RKO (cell line): ENCODE data around the gene ADPGK.
"Not testable (repeated sequence)": the region's sequence is repeated elsewhere in the genome, so short reads cannot be mapped to it uniquely, and the experiment has no call there.

ENCODE experiments used
- DNase-seq: peaks from one replicate; pipeline ENCODE4 v3.0.0-alpha.2; 2016; ENCODE audit warnings: low spot score

ADPGK gene

DNA sequence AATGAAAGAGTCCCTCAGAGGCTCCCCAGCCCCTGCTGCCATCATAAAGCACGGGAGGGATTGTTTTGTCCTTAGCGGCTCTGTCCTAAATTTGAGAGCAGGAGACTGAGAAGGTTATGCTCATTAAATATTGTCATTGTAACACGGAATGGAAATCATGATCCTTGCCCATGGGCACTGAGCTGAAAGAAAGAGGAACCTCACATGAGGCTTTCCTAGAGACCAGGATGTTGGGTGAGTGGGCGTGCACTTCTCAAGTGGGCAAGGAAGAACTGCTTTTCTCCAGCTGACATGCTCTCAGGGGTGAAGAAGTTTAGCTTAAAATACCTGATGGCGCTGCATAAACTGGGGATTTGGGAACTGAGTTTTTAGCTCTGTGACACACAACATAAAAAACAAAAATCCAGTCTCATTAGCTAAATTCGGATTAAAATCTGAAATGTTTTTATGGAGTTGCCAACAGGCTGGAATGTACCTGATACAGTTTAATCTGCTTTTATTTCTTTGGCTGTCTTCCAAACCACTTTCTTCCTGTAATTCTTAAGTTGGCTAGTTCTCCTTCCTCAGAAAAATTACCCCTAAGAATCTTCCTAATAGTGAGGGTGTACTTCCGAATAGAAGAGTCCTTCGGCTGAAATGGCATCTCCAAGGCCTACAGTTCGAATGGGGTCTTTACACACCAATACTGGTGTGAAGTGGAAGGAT is 31.7 kb downstream of the ADPGK start:
- no peak for DNase-seq

DNA sequence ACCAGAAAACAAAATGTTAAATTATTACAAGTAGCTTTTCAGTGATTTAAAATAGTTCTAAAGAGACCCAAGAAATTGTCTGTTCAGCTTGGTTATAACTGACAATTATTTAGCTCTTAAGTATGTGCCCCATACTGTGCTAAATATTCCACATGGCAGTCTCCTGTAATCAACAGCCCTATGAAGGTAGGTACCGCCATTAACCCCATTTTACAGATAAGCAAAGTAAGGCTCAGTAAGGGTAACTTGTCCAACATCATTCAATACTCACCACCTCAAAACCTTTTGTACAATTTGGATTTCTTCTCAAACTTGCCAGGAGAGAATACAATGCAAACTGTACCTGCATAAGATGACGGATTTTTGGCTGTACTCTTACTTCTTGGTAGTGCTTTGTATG is 33.9 kb downstream of the ADPGK start:
- DNase-seq, result no peak

DNA sequence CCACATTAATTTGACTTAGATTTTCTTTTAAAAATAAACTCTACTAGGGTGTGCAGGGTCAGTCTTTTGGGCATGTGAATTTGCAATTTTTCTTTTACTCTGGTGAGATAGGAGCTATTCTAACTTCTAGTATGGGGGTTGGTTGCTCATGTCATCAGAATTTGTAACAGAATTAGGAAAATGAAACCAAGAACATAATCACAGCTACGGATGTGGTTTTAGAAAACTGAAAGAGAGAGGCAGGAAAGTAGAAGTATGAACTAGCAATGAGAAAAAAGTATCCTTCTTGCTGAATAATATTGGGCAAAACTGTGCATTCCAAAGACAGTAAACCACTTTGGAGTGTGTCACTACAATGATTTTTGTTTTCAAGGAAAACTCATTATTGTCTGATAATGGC is 43.3 kb downstream of the ADPGK start:
- no peak for DNase-seq

DNA sequence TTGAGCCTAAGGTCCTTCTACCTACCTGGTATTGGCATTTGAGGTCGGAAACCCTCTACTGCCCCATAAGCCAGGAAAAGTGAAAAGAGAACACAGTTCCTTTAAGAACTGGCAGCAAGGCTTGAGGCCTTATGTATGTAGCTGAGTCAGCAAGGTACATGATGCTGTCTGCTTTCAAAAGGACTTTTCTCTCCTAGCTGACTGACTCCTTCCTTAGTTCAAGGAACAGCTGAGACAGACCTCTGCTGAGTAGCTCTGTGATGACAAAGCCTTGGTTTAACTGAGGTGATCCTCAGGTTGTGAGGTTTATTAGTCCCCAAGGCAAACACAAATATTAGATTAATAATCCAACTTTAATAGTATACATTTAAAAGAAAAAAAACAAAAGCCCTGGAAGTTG is 45.8 kb downstream of the ADPGK start:
- no peak for DNase-seq

DNA sequence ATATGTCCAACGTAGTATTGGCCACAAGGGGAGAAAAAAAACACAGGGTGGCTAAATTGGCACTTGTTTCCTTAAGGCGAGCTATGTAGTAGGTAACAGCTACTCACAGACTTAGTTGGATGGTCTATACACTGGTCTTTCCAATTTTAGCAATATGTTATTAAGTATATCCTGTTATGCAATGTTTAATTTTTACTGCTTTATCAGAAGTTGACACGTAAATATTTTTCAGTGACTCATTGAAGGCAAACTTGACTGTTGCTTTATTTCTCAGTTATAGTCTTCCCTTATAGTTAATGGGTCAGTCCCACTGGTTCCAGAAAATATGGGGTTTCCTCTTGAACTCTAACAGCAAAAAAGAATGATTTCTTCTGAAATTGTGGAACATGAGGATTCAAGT is 46.5 kb downstream of the ADPGK start:
- no peak for DNase-seq

DNA sequence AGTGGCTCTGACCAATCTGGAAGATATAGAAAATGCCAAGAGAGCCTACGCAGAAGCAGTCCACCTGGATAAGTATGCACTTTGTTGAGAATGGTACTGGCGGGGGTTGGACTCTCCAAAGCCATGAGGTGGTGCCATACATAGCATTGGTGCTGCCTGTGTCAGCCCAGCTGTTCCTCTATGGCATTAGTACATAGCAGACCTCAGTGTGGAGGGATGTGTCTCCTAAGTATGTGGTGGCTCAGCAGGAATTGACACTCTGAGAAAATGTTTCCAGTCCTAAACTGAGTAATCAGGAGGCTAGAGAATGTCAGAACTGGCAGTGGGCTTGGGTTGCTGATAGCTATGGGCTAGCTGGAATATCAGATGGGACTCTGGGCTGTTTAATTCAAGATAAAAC is 48.4 kb downstream of the ADPGK start:
- DNase-seq, result no peak

DNA sequence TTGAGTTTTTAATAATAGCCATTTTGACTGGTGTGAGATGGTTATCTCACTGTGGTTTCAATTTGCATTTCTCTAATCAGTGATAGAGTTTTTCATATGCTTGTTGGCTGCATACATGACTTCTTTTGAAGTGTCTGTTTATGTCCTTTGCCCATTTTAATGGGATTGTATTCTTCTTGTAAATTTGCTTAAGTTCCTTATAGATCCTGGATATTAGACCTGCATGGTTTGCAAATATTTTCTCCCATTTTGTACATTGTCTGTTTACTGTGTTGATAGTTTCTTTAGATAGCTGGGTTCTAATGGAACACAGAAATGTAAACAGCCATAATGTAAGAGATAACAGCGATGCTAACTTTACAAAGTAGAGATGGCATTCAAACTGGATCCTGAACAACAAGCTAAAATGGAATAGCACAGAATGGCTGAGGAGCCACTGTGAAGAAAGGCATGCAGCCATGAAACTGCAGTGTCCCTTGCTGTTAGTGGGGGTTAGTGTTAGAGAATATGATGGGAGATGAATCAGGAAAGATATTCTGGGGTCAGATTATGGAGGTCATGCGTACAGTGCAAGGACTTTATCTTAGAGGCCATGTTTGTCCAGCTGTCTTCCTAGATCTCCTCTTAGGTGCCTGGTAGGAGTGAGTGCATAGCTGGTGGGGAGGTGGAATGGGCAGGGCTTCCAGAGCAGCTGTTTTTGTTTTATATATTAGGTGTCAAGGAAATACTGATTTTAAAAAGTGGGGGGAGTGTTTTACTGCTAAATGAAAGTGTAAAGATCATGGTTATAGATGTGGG is 49.4 kb downstream of the ADPGK start:
- no peak for DNase-seq

DNA sequence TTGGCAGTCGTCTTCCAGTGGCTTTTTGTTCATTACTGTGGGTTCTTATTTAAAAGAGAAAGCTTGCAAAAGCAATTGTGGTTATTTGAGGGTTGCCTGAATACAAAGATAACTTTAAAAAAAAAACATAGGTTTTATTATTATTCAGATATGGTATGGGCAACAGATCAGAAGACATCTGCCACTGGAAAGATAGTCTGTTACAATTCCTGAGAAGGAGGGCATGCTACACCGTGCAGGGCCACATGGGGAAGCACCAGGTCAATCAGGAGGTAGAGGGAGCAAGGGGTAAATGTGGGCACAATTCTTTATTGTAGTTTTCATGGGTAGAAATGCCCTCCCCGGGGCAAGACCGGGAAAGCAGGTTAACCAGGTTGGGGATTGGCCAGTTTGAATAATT is 51.0 kb downstream of the ADPGK start:
- no peak for DNase-seq

DNA sequence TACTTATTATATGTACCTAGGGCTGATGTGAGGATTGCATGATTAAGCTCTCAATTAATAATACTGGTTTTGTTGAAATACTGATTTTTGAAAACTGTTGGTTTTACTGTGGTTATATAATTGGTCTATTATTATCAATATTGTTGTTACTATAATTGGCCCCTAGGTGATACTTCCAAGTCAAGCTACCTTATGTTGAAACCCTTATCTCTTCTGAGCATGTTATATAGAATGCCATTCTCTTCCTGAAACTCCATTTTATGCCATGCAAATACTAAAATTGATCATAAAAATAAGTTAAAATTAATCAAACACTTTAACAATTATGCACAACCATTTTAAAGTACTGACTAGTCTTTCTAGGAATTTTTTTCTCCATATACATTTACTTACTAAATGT is 51.5 kb downstream of the ADPGK start:
- DNase-seq, result no peak

DNA sequence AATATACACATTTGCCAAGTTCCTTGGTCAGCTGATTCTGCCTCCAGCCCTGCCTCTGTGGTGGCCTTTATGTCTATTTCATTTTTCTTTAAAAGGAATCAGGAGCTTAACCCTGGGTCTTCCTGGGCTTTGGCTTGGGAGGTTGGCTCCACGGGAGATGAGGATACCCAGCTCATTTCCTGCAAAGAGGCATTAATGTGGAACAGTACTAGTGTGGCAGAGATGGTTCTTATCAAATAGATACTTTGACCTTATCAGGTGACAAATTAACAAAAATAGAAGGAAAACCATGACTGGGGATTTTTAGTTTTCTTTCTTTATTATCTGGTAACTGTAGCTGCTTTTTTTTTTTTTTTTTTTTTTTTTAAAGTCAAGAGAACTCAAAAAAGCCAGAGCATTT is 54.7 kb downstream of the ADPGK start:
- no peak for DNase-seq

DNA sequence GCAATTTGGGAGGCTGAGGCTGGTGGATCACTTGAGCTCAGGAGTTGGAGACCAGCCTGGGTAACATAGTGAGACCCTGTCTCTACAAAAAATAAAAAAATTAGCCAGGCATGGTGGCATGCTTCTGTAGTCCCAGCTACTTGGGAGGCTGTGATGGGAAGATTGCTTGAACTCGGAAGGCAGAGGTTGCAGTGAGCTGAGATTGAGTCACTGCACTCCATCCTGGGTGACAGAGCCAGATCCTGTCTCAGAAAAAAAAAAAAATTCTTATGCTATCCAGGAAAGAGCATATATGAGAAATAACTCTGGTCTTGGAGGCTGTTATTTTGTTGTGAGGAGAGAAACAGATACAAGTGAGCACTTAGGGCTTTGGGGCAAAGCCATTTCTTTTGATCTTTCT is 55.3 kb downstream of the ADPGK start:
- not testable (repeated sequence) for DNase-seq

DNA sequence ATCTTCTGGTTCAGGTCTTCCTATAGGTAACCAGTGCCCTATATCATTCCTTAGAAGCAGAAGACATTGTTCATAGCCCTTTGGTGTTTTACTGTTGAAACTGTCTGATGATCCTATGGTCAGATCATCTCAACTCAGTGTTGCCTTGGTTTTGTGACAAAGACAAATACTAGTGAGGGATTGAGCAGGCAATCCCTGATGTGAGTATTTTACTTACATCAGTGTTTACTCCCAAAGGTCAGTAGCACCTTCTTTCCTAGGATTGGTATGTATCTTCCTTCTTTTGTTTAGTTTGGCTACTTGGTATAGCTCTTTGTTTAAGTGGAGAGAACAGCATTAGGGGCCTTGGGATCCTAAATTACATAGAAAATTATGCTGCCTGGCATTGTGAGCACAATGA is 56.4 kb downstream of the ADPGK start:
- no peak for DNase-seq

DNA sequence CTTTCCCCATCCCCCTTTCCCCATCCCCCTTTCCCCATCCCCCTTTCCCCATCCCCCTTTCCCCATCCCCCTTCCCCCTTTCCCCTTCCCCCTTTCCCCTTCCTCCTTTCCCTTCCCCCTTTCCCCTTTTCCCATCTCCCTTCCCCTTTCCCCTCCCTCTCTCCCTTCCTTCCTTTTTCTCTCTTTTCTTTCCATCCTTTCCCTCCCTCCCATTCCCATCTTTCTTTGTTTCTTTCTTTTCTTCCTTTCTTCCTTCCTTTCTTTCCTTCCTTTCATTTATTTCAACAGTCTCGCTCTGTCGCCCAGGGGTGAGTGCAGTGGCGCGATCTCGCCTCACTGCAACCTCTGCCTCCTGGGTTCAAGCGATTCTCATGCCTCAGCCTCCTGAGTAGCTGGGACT is 57.7 kb downstream of the ADPGK start:
- not testable (repeated sequence) for DNase-seq

DNA sequence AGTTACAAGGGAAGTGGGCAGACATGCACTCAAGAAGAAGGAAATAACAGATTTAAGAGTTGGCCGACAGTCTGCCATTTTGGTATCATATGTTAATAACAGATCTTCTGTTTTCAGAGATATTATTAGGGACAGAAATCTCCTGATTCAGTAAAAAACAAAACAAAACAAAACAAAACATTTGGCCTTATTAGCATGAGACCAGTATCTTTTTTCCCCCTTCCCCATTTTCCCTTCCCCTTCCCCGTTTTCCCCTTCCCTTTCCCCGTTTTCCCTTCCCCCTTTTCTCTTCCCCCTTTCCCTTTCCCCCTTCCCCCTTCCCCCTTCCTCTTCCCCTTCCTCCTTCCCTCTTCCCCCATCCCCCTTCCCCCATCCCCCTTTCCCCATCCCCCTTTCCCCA is 58.1 kb downstream of the ADPGK start:
- no peak for DNase-seq

DNA sequence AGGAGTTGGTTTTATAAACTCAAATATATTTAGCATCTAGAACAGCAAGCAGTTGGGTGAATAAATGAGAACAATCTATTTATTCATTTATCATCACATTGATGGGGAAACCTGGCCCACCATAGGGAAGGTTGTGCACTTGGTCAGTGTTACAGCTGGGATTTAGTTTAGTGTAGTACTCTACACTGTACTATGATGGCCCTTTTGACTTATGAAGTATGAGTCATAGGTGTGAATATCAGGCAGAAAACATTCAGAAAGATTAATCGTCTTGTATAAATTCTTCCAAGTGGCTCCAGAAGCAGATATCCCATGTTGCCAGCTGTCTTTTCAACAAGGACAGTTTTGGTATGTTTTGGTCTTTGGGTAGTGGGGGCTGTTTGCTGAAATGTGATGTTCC is 59.5 kb downstream of the ADPGK start:
- DNase-seq, result peak; percentile 14

DNA sequence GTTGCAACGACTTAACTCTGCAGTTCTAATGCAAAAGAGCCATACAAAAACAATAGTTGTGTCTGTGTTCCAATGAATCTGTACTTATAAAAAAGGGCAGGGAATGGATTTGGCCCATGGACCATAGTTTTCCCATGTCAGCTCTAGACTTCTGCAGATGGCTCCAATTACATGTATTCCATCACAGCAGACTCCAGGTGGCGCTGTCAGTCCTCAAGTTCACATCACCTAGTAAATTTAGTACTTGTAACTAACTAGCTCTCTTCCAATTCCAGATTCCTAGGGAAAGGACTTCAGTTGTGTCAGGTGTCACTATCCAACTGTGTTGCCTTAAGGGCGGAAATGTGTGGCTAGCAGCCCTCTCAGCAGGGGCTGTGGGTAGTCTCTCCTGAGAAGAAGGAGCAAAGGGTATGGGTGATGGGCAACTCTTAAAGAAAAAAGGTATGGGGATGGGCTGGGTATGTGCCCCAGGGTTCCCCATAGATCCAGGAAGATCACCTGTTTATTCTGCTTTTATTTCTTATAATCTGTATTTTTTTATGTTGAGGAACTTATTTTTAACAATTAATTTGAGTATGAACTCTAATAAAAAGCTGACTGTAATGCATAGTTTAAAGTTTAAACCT is 61.4 kb downstream of the ADPGK start:
- peak; percentile 80 for DNase-seq

DNA sequence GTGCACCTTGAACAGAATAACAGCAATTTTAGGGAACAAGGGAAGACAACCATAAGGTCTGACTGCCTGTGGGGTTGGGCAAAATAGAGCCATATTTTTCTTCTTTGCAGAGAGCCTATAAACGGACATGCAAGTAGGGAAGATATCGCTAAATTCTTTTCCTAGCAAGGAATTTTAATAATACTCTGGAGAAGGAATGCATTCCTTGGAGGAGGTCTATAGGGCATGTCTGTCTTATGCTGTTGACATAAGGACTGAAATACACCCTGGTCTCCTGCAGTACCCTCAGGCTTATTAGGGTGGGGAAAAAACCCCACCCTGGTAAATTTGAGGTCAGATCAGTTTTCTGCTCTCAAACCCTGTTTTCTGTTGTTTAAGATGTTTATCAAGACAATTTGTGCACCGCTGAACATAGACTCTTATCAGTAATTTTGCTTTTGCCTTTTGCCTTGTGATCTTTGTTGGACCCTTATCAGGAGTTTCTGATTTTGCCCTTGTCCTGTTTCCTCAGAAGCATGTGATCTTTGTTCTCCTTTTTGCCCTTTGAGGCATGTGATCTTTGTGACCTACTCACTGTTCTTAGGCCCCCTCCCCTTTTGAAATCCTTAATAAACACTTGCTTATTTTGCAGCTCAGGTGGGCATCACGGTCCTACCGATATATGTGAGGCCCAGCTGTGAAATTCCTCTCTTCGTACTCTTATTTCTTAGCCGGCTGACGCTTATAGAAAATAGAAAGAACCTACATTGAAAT is 74.8 kb downstream of the ADPGK start:
- not testable (repeated sequence) for DNase-seq

DNA sequence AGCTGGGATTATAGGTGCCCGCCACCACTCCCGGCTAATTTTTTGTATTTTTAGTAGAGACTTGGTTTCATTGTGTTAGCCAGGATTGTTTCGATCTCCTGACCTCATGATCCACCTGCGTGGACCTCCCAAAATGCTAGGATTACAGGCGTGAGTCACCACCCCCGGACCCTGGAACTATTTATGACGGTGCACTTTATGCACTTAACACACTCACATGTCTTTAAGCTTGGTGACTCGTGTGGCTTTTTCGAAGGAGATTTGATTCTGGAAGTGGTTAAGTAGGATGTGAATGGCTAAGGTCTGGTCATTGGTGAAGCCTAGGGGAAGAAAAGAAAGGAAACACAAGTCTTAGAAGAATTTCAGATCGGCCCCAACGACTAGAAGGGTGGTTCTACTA is 77.3 kb downstream of the ADPGK start:
- peak; percentile 18 for DNase-seq
